ENCODE measurements around the gene SGPP1. TPM values are rescaled to one million over a fixed set of nuclear protein-coding genes. Genes with fewer than 3 reads are reported as not detected.

SGPP1 gene
- polyA plus RNA-seq, 1 donor (not counting 4 experiments of a cell fraction or from before 2014, with no cell fraction given): 28.7 TPM

- Histone ChIP-seq H2AFZ (ENCODE audit: control insufficient read depth, low read length) (peak overlapping the region; percentile 82), H3K36me3 (ENCODE audit: control insufficient read depth in 2 of 2, extremely low read depth in 1 of 2, insufficient read depth in 2 of 2, low read length in 2 of 2) (no peaks in the 10 kb centered on the region), H3K9ac (ENCODE audit: control insufficient read depth, extremely low read depth, insufficient read depth, low read length) (peak overlapping the region; percentile 95), H3K79me2 (ENCODE audit: control insufficient read depth, insufficient read depth, low read length) (peaks cover 20% of the 10 kb centered on the region), H3K27me3 (ENCODE audit: control insufficient read depth, extremely low read depth, insufficient read depth, low read length) (no peaks in the 10 kb centered on the region), H3K4me3 (ENCODE audit: control insufficient read depth in 2 of 3, extremely low read depth in 1 of 3, insufficient read depth in 2 of 3, low read depth in 1 of 3, low read length in 3 of 3) (peak overlapping the region; percentile 51 to 98 (median 75)), H3K4me2 (ENCODE audit: control insufficient read depth, extremely low read depth, insufficient read depth, low read depth, low read length) (peak overlapping the region; percentile 87), H3K27ac (ENCODE audit: control insufficient read depth, insufficient read depth, low read length) (peak overlapping the region; percentile 99), H3K4me1 (ENCODE audit: control insufficient read depth, extremely low read depth, insufficient read depth, low read length) (peaks cover 4% of the 10 kb centered on the region), H4K20me1 (ENCODE audit: control insufficient read depth, extremely low read depth, insufficient read depth, low read length) (no peaks in the 10 kb centered on the region), H3K9me3 (ENCODE audit: control insufficient read depth, low read depth, low read length) (no peaks in the 10 kb centered on the region), H3K9me1 (ENCODE audit: control insufficient read depth, extremely low read depth, insufficient read depth, low read length) (no peaks in the 10 kb centered on the region)
- dilution Hi-C loops (cut with MboI; ENCODE audit: extremely low pct_ligation_motif_present, low sequenced_read_pairs): no loop called here
- no peak for FAIRE-seq
- TF ChIP-seq, protein P1, sequence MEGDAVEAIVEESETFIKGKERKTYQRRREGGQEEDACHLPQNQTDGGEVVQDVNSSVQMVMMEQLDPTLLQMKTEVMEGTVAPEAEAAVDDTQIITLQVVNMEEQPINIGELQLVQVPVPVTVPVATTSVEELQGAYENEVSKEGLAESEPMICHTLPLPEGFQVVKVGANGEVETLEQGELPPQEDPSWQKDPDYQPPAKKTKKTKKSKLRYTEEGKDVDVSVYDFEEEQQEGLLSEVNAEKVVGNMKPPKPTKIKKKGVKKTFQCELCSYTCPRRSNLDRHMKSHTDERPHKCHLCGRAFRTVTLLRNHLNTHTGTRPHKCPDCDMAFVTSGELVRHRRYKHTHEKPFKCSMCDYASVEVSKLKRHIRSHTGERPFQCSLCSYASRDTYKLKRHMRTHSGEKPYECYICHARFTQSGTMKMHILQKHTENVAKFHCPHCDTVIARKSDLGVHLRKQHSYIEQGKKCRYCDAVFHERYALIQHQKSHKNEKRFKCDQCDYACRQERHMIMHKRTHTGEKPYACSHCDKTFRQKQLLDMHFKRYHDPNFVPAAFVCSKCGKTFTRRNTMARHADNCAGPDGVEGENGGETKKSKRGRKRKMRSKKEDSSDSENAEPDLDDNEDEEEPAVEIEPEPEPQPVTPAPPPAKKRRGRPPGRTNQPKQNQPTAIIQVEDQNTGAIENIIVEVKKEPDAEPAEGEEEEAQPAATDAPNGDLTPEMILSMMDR (optimal IDR thresholded peaks at IDR 0.05 in 1 of 3, IDR thresholded peaks at IDR 0.05 in 1 of 3, conservative IDR thresholded peaks at IDR 0.05 in 1 of 3; ENCODE audit: extremely low read depth in 1 of 3, insufficient read depth in 2 of 3, low read length in 3 of 3): no peak
- no peak for TF ChIP-seq EZH2 (IDR thresholded peaks at IDR 0.05; ENCODE audit: low read length)
- DNase-seq (ENCODE audit: low read depth, low spot score): no peak
These were observed 85.0 kb downstream of the SGPP1 start for GRCh38 chr14:63642656-63643382.

- Histone ChIP-seq H2AFZ (ENCODE audit: control insufficient read depth, low read length) (peak overlapping the region; percentile 95), H3K4me2 (ENCODE audit: control insufficient read depth, extremely low read depth, insufficient read depth, low read depth, low read length) (peak overlapping the region; percentile 87), H3K36me3 (ENCODE audit: control insufficient read depth in 2 of 2, extremely low read depth in 1 of 2, insufficient read depth in 2 of 2, low read length in 2 of 2) (no peaks in the 10 kb centered on the region), H3K9ac (ENCODE audit: control insufficient read depth, extremely low read depth, insufficient read depth, low read length) (peak overlapping the region; percentile 95), H3K9me3 (ENCODE audit: control insufficient read depth, low read depth, low read length) (no peaks in the 10 kb centered on the region), H4K20me1 (ENCODE audit: control insufficient read depth, extremely low read depth, insufficient read depth, low read length) (no peaks in the 10 kb centered on the region), H3K4me3 (ENCODE audit: control insufficient read depth in 2 of 3, extremely low read depth in 1 of 3, insufficient read depth in 2 of 3, low read depth in 1 of 3, low read length in 3 of 3) (peak overlapping the region; percentile 51 to 98 (median 75)), H3K4me1 (ENCODE audit: control insufficient read depth, extremely low read depth, insufficient read depth, low read length) (peaks cover 4% of the 10 kb centered on the region), H3K27me3 (ENCODE audit: control insufficient read depth, extremely low read depth, insufficient read depth, low read length) (no peaks in the 10 kb centered on the region), H3K79me2 (ENCODE audit: control insufficient read depth, insufficient read depth, low read length) (peaks cover 26% of the 10 kb centered on the region), H3K9me1 (ENCODE audit: control insufficient read depth, extremely low read depth, insufficient read depth, low read length) (no peaks in the 10 kb centered on the region), H3K27ac (ENCODE audit: control insufficient read depth, insufficient read depth, low read length) (peak overlapping the region; percentile 99)
- TF ChIP-seq EZH2 (IDR thresholded peaks at IDR 0.05; ENCODE audit: low read length): no peak
- TF ChIP-seq, protein P1 (optimal IDR thresholded peaks at IDR 0.05 in 1 of 3, IDR thresholded peaks at IDR 0.05 in 1 of 3, conservative IDR thresholded peaks at IDR 0.05 in 1 of 3; ENCODE audit: extremely low read depth in 1 of 3, insufficient read depth in 2 of 3, low read length in 3 of 3): no peak
- dilution Hi-C loops (cut with MboI; ENCODE audit: extremely low pct_ligation_motif_present, low sequenced_read_pairs): no loop called here
- FAIRE-seq: peak; percentile 86
- DNase-seq (ENCODE audit: low read depth, low spot score): peak; percentile 78
These were observed 85.6 kb downstream of the SGPP1 start for GRCh38 chr14:63642229-63642611.
